H9 (cell line): Measurements from ENCODE around the gene MAPK8IP3. TPM values are rescaled to one million over a fixed set of nuclear protein-coding genes. Genes with fewer than 3 reads are reported as not detected.

Experiments
- DNase-seq: peaks from one replicate; pipeline ENCODE4 v3.0.0-alpha.2; 2017
- H2AFZ ChIP-seq: one replicate; pipeline ENCODE4 v1.6.1; 2013; ENCODE audit warnings: mild to moderate bottlenecking, low read length, control low read depth, moderate library complexity
- H2AK5ac ChIP-seq: 2 replicates; pipeline ENCODE4 v1.6.1; 2013; ENCODE audit warnings: low read length, control low read depth, mixed read lengths; ENCODE audit not compliant: insufficient read length
- H2BK120ac ChIP-seq: one replicate; pipeline ENCODE4 v1.6.1; 2013; ENCODE audit warnings: low read depth, mild to moderate bottlenecking, low read length, control low read depth, inconsistent platforms; ENCODE audit not compliant: poor library complexity, severe bottlenecking
- H2BK12ac ChIP-seq: 2 replicates; pipeline ENCODE4 v1.6.1; 2013; ENCODE audit warnings: low read length, control low read depth, mixed read lengths, low read depth; ENCODE audit not compliant: insufficient read length
- H2BK15ac ChIP-seq: 2 replicates; pipeline ENCODE4 v1.6.1; 2013; ENCODE audit warnings: low read depth, low read length, control low read depth
- H2BK20ac ChIP-seq: one replicate; pipeline ENCODE4 v1.6.1; 2013; ENCODE audit warnings: low read depth, mild to moderate bottlenecking, low read length, control low read depth, inconsistent platforms; ENCODE audit not compliant: poor library complexity, severe bottlenecking
- H2BK5ac ChIP-seq: 2 replicates; pipeline ENCODE4 v1.6.1; 2013; ENCODE audit warnings: low read length, control low read depth, mixed read lengths; ENCODE audit not compliant: insufficient read length
- H3K14ac ChIP-seq: 2 replicates; pipeline ENCODE4 v1.6.1; 2013; ENCODE audit warnings: low read length, control low read depth; ENCODE audit not compliant: insufficient read depth
- H3K18ac ChIP-seq: 2 replicates; pipeline ENCODE4 v1.6.1; 2013; ENCODE audit warnings: low read depth, mild to moderate bottlenecking, mixed read lengths, low read length, control low read depth; ENCODE audit not compliant: insufficient read length
- H3K23ac ChIP-seq: 2 replicates; pipeline ENCODE4 v1.6.1; 2013; ENCODE audit warnings: low read length, control low read depth, mixed read lengths, low read depth; ENCODE audit not compliant: insufficient read length
- H3K23me2 ChIP-seq: 2 replicates; pipeline ENCODE4 v1.6.1; 2013; ENCODE audit warnings: low read depth, mild to moderate bottlenecking, mixed read lengths, low read length, control low read depth; ENCODE audit not compliant: insufficient read length, poor library complexity, severe bottlenecking
- H3K27ac ChIP-seq: 2 replicates; pipeline ENCODE4 v1.5.1; 2013; ENCODE audit warnings: low read length, control low read depth, mixed read lengths, low read depth; ENCODE audit not compliant: insufficient read length
- H3K27me3 ChIP-seq: 2 replicates; pipeline ENCODE4 v1.6.1; 2013; ENCODE audit warnings: low read length, control low read depth, inconsistent platforms; ENCODE audit not compliant: insufficient read depth
- H3K4ac ChIP-seq: 2 replicates; pipeline ENCODE4 v1.6.1; 2013; ENCODE audit warnings: low read depth, mild to moderate bottlenecking, control low read depth, inconsistent platforms, low read length, moderate library complexity
- H3K4me1 ChIP-seq: 2 replicates; pipeline ENCODE4 v1.6.1; 2013; ENCODE audit warnings: low read length, control low read depth, inconsistent platforms; ENCODE audit not compliant: insufficient read depth
- H3K4me2 ChIP-seq: 2 replicates; pipeline ENCODE4 v1.6.1; 2013; ENCODE audit warnings: low read length, control low read depth, mixed read lengths; ENCODE audit not compliant: insufficient read length, insufficient read depth
- H3K56ac ChIP-seq: 2 replicates; pipeline ENCODE4 v1.6.1; 2013; ENCODE audit warnings: low read depth, mild to moderate bottlenecking, mixed read lengths, low read length, control low read depth; ENCODE audit not compliant: insufficient read length
- H3K79me1 ChIP-seq: 2 replicates; pipeline ENCODE4 v1.6.1; 2013; ENCODE audit warnings: low read depth, mild to moderate bottlenecking, moderate library complexity, low read length, control low read depth, inconsistent platforms; ENCODE audit not compliant: insufficient read depth, poor library complexity, severe bottlenecking
- H3K79me2 ChIP-seq: 2 replicates; pipeline ENCODE4 v1.6.1; 2013; ENCODE audit warnings: low read length, control low read depth, inconsistent platforms; ENCODE audit not compliant: insufficient read depth
- H3K9ac ChIP-seq: 2 replicates; pipeline ENCODE4 v1.6.1; 2013; ENCODE audit warnings: low read length, control low read depth, mixed read lengths; ENCODE audit not compliant: insufficient read length; ENCODE audit errors: extremely low read depth
- H3K9me3 ChIP-seq: one replicate; pipeline ENCODE4 v1.6.1; 2013; ENCODE audit warnings: low read depth, low read length, inconsistent platforms; ENCODE audit not compliant: control insufficient read depth
- H3T11ph ChIP-seq: one replicate; pipeline ENCODE4 v1.6.1; 2013; ENCODE audit warnings: mild to moderate bottlenecking, low read length, control low read depth, inconsistent platforms
- H4K20me1 ChIP-seq: one replicate; pipeline ENCODE4 v1.6.1; 2013; ENCODE audit not compliant: control insufficient read depth, insufficient read length, insufficient read depth
- H4K5ac ChIP-seq: 2 replicates; pipeline ENCODE4 v1.6.1; 2013; ENCODE audit warnings: low read depth, mild to moderate bottlenecking, mixed read lengths, low read length, control low read depth; ENCODE audit not compliant: insufficient read length
- H4K8ac ChIP-seq: replicated peaks from 2 replicates; pipeline ENCODE4 v1.6.1; 2013; ENCODE audit warnings: low read length, control low read depth, mixed read lengths, low read depth; ENCODE audit not compliant: insufficient read length
- H4K91ac ChIP-seq: 2 replicates; pipeline ENCODE4 v1.6.1; 2013; ENCODE audit warnings: low read depth, mild to moderate bottlenecking, moderate library complexity, mixed read lengths, low read length, control low read depth; ENCODE audit not compliant: insufficient read length
- H3K27ac Mint-ChIP-seq, 3 experiments: 2 replicates in 2 of 3; 3 replicates in 1 of 3; pipeline ENCODE4 v1.8.0; 2020 to 2021; ENCODE audit warnings: mixed read lengths in 3 of 3, mild to moderate bottlenecking in 1 of 3, moderate library complexity in 1 of 3
- H3K27me3 Mint-ChIP-seq: 2 replicates; pipeline ENCODE4 v1.8.0; 2021; ENCODE audit warnings: low read depth, mild to moderate bottlenecking, moderate library complexity, mixed read lengths
- H3K36me3 Mint-ChIP-seq, 3 experiments: 2 replicates in 2 of 3; 3 replicates in 1 of 3; pipeline ENCODE4 v1.8.0; 2020 to 2021; ENCODE audit warnings: low read depth in 3 of 3, mixed read lengths in 3 of 3; ENCODE audit not compliant: insufficient read depth in 1 of 3
- H3K4me1 Mint-ChIP-seq, 2 experiments: 2 replicates each; pipeline ENCODE4 v1.8.0; 2020; ENCODE audit warnings: mixed read lengths in 2 of 2
- H3K4me3 Mint-ChIP-seq, 2 experiments: 2 replicates in 1 of 2; 3 replicates in 1 of 2; pipeline ENCODE4 v1.8.0; 2020 to 2021; ENCODE audit warnings: mild to moderate bottlenecking in 2 of 2, mixed read lengths in 2 of 2, moderate library complexity in 1 of 2
- H3K9me3 Mint-ChIP-seq, 2 experiments: 2 replicates in 1 of 2; 3 replicates in 1 of 2; pipeline ENCODE4 v1.8.0; 2020; ENCODE audit warnings: mild to moderate bottlenecking in 2 of 2, mixed read lengths in 2 of 2, moderate library complexity in 1 of 2
- CTCF ChIP-seq: fragments of 200-600 bp; sonication (generic); conservative IDR thresholded peaks from 3 replicates; pipeline ENCODE4 v1.8.0; 2021; ENCODE audit warnings: antibody characterized with exemption, mild to moderate bottlenecking
- whole genome bisulfite sequencing: extraction: QIAGEN DNeasy Blood & Tissue Kit; methylation state at CpG from one replicate; pipeline ENCODE4 v1.1.7; 2013; ENCODE audit warnings: missing lambda C conversion rate, low lambda C conversion rate, mixed read lengths; ENCODE audit not compliant: insufficient read length; ENCODE audit errors: extremely low coverage; 5-methylcytosine and 5-hydroxymethylcytosine counted together
- total RNA-seq: library from RNA; stranded (reverse); gene quantifications from 2 replicates; pipeline ENCODE4 v1.2.1, GENCODE V29; 2021

Gene MAPK8IP3
- total RNA-seq, 1 experiment from 2014 or later: 51.3 TPM

- Mint-ChIP-seq H3K36me3 (peaks cover 4 to 11% (median 4%) of the 10 kb centered on the region in 3 experiments), H3K4me3 (peak overlapping the region; percentile 91 to 93), H3K4me1 (peaks cover 20 to 28% of the 10 kb centered on the region in 2 experiments), H3K27ac (peak overlapping the region in 1 of 3 experiments; percentile 23; a peak in 1 of 7 replicates), H3K9me3 (peaks cover 0 to 3% of the 10 kb centered on the region in 2 experiments; a peak in 1 of 5 replicates), H3K27me3 (peaks cover 6% of the 10 kb centered on the region; the same call in 1 of the 2 replicates)
- Histone ChIP-seq H2BK15ac (no peak overlapping the region), H3K79me1 (peaks cover 10% of the 10 kb centered on the region), H4K91ac (no peak overlapping the region), H4K5ac (no peak overlapping the region), H3K9ac (peak overlapping the region; percentile 30), H3K4me1 (peaks cover 3% of the 10 kb centered on the region), H2AFZ (no peak overlapping the region), H3K4ac (no peak overlapping the region), H3K27ac (no peak overlapping the region), H2BK20ac (no peak overlapping the region), H3K23me2 (peaks cover 7% of the 10 kb centered on the region), H3K9me3 (no peaks in the 10 kb centered on the region), H2BK12ac (no peak overlapping the region), H3K14ac (no peak overlapping the region), H3K27me3 (no peaks in the 10 kb centered on the region), H3K23ac (no peak overlapping the region), H3K56ac (no peak overlapping the region), H2AK5ac (no peak overlapping the region), H4K8ac (no peak overlapping the region), H3K4me2 (peak overlapping the region; percentile 65), H4K20me1 (no peaks in the 10 kb centered on the region), H3T11ph (no peak overlapping the region), H3K79me2 (peaks cover 1% of the 10 kb centered on the region; the same call in 1 of the 2 replicates), H2BK5ac (no peak overlapping the region), H3K18ac (no peak overlapping the region), H2BK120ac (no peak overlapping the region)
- no peak for DNase-seq
- no CpG with 5 or more reads among the region's 16 CpGs for WGBS
- no peak for TF ChIP-seq CTCF
Measured at GRCh38 chr16:1707193-1707790, 1.3 kb downstream of the MAPK8IP3 start.
